ENCODE results near the gene ROBO1.

- TF ChIP-seq POLR2A (IDR thresholded peaks at IDR 0.05) (no peak), CTCF (IDR thresholded peaks at IDR 0.05) (no peak)
Measured at GRCh38 chr3:79639855-79640254, 127.9 kb downstream of the ROBO1 start.
